Measurements from ENCODE around the gene RIPPLY1.

RIPPLY1 gene, protein sequence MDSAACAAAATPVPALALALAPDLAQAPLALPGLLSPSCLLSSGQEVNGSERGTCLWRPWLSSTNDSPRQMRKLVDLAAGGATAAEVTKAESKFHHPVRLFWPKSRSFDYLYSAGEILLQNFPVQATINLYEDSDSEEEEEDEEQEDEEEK

GRCh38 chrX:106903291-106903824 lies at the start of gene RIPPLY1:
RIPPLY1 (minus strand) TSS chrX:106903341; CDS start chrX:106903287, 54 bp downstream.
- no peak for DNase-seq (ENCODE audit: low read depth in 1 of 2, low spot score in 1 of 2)

DNA sequence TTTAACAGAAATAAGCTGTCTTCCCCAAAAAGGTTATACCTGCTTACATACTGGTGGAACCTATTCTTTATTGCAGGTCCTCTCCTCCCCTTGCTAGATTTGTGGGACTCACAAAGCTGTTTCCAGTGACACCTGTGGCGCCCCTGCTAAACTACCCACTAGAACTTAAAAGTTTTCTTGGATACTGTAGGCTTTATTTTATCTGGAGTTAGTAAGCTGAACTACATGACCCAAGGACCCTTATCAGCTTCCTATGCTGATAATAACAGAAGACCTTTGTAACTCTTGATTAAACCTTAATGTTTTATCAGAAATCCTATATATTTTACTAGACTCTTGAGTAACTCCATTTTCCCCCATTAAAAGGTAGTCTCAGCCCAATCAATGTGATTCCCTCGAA lies 49.4 kb upstream of the RIPPLY1 start:
- no peak for DNase-seq (ENCODE audit: low read depth in 1 of 2, low spot score in 1 of 2)

- no peak for DNase-seq (ENCODE audit: low read depth in 1 of 2, low spot score in 1 of 2)
Observed at GRCh38 chrX:106952089-106952488, 48.9 kb upstream of the RIPPLY1 start.

- DNase-seq (ENCODE audit: low read depth in 1 of 2, low spot score in 1 of 2) = no peak
Observed at GRCh38 chrX:106951230-106951629, 48.1 kb upstream of the RIPPLY1 start.

- no peak for DNase-seq (ENCODE audit: low read depth in 1 of 2, low spot score in 1 of 2)
Observed at GRCh38 chrX:106950381-106950780, 47.2 kb upstream of the RIPPLY1 start.

- DNase-seq (ENCODE audit: low read depth in 1 of 2, low spot score in 1 of 2) = no peak
Observed at GRCh38 chrX:106949366-106949765, 46.2 kb upstream of the RIPPLY1 start.

- DNase-seq (ENCODE audit: low read depth in 1 of 2, low spot score in 1 of 2) = no peak
Observed at GRCh38 chrX:106948641-106949040, 45.5 kb upstream of the RIPPLY1 start.

DNA sequence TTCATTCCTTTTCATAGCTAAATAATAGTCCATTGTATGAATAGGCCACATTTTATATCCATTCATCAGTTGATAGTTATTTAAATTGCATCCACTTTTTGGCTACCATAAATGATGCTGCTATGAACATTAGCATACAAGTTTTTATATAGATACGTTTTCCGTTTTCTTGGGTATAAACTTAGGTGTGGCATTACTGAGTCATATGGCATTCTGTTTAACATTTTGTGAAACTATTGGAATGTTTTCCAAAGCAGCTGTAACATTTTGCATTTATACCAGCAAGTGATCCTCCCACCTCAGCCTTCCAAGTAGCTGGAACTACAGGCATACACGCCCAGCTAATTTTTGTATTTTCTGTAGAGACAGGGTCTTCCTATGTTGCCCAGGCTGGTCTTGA lies 43.3 kb upstream of the RIPPLY1 start:
- no peak for DNase-seq (ENCODE audit: low read depth in 1 of 2, low spot score in 1 of 2)

DNA sequence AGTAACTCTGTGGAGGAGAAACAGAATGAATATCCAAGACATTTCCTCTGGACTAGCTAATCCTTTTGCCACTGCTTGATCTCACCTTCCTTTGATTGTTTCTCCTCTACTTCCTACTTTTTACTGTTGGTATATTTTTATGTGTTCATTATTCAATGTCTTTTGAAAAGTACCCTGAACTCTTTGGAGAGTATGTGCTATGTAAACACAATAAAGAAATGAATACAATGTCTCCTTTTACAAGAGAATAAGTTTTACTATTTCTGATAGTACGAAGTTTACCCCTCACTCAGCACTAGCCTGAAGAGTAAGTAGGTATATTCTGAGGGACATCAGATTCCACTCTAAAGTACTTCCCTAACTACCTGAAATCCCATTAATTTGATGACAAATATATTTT lies 36.9 kb upstream of the RIPPLY1 start:
- DNase-seq (ENCODE audit: low read depth in 1 of 2, low spot score in 1 of 2) = no peak

GRCh38 chrX:106939566-106939965 lies 36.4 kb upstream of the RIPPLY1 start:
- DNase-seq (ENCODE audit: low read depth in 1 of 2, low spot score in 1 of 2) = no peak

DNA sequence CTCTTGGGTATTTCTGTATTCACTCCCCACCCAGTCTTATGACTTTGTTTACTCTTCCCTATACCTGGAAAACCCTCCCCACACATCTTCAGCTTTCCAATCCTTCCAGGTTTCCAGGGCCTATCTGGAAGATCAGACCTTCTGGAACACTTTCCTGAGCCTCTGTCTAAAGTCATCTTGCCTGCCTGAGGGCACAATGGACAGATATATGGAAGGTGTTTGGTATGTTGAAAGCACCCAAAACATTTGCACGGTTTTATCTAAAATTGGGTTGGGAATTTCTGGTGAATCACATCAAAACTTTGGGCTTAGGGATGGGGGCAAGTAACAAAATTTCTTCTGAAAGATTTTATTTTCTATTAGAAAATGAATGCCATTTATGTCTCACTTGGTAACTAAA lies 33.1 kb upstream of the RIPPLY1 start:
- no peak for DNase-seq (ENCODE audit: low read depth in 1 of 2, low spot score in 1 of 2)

- DNase-seq (ENCODE audit: low read depth in 1 of 2, low spot score in 1 of 2) = no peak
Observed at GRCh38 chrX:106935175-106935574, 32.0 kb upstream of the RIPPLY1 start.

- no peak for DNase-seq (ENCODE audit: low read depth in 1 of 2, low spot score in 1 of 2)
Observed at GRCh38 chrX:106933538-106933961, 30.4 kb upstream of the RIPPLY1 start.

DNA sequence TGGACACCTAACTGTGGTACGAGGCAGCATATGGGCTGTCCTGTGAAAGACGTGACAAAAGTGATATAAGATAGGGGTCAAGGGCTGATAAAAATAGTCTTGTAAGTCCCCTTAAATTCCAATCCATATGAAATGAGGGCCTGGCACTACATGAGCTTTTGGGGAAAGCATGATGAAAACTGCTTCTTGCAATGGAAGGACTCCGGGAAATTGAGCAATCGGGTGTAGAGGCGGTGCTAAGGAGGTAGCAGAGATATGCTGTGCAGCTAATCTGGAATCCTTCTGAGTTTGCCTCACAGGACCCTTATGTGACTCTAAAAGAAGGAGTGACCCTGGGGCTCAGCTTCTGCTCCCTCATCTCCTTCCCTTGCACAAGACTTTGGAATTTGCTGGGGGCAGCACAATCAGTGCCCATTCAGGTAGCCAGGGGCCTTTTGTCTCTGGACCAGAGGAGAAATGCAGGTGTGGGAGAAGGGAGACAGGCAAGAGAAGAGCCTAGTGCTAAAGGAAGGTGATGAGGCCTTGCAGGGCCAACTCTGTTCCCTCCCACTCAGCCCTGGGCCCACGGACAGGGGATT lies 29.9 kb upstream of the RIPPLY1 start:
- DNase-seq (ENCODE audit: low read depth in 1 of 2, low spot score in 1 of 2) = no peak

GRCh38 chrX:106932492-106932923 lies 29.4 kb upstream of the RIPPLY1 start:
- no peak for DNase-seq (ENCODE audit: low read depth in 1 of 2, low spot score in 1 of 2)

GRCh38 chrX:106931831-106932491 lies 28.8 kb upstream of the RIPPLY1 start:
- no peak for DNase-seq (ENCODE audit: low read depth in 1 of 2, low spot score in 1 of 2)

DNA sequence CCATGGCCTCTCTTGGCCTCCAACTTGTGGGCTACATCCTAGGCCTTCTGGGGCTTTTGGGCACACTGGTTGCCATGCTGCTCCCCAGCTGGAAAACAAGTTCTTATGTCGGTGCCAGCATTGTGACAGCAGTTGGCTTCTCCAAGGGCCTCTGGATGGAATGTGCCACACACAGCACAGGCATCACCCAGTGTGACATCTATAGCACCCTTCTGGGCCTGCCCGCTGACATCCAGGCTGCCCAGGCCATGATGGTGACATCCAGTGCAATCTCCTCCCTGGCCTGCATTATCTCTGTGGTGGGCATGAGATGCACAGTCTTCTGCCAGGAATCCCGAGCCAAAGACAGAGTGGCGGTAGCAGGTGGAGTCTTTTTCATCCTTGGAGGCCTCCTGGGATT lies 25.1 kb upstream of the RIPPLY1 start:
- no peak for DNase-seq (ENCODE audit: low read depth in 1 of 2, low spot score in 1 of 2)

GRCh38 chrX:106927700-106928099 lies 24.6 kb upstream of the RIPPLY1 start:
- DNase-seq (ENCODE audit: low read depth in 1 of 2, low spot score in 1 of 2) = no peak

DNA sequence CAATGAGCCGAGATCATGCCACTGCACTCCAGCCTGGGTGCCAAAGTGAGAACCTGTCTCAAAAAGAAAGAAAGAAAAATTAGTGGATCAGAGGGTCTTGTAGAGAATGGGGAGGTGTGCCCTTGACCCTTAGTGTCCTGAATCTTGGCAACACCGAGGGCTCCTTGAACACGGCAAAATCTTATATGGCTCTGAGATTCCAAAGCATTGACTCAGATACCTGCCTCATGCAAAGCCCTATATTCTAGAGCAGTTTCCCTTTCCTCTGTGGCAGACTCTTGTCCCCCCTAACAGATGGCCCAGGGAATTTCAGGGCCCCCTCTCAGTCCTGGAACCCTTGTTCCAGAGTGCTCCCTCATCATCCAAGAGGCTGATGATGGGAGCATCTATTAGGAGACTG lies 23.9 kb upstream of the RIPPLY1 start:
- no peak for DNase-seq (ENCODE audit: low read depth in 1 of 2, low spot score in 1 of 2)

- no peak for DNase-seq (ENCODE audit: low read depth in 1 of 2, low spot score in 1 of 2)
Observed at GRCh38 chrX:106921637-106922036, 18.5 kb upstream of the RIPPLY1 start.

DNA sequence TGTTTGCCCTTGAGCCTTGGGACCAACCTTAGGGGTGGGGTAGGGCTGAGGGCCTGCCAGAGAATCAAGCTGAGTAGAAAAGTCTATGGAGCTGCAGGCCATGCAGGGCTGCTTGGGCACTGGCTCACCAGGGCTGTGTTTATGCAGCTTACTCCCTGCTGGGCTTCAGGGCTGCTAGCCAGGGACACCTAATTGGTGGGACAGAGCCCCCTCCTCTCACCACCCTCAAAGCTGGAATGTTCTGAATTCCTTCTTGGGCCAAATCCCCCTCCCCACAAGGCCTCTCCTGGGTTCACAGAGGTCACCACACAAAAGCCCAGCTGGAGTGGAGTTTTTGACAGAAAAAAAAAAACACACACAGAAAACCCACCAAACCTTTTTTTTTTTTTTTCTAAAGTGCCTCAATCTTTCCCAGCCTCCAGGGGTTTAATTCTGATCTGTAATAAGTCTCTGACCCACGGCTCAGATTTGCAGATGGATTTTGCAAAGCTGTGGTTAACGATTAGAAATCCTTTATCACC lies 16.9 kb upstream of the RIPPLY1 start, which contains the start of gene CLDN2:
TSS of gene CLDN2 (plus strand) at position 471 of the 521 bp plus-strand sequence. CDS start 7,827 bp downstream, outside the sequence.
- DNase-seq (ENCODE audit: low read depth in 1 of 2, low spot score in 1 of 2) = no peak
